Central memory CD8-positive, alpha-beta T cell (primary cell): ENCODE measurements around the gene AQP9.
"Not testable (repeated sequence)": the region's sequence is repeated elsewhere in the genome, so short reads cannot be mapped to it uniquely, and the experiment has no call there.

Experiments
- ATAC-seq: fragments of 150-1000 bp; cut with Tn5 transposase; replicated peaks from 2 replicates; pipeline ENCODE4 v1.10.0; 2022; ENCODE audit warnings: mild to moderate bottlenecking, moderate FRiP score, moderate number of reproducible peaks; ENCODE audit not compliant: poor library complexity, severe bottlenecking; ENCODE audit errors: extremely low read depth
- DNase-seq, 2 donors: peaks; one replicate each; pipeline ENCODE4 v3.0.0; 2021; ENCODE audit warnings: low spot score in 2 of 2
- H3K27ac Mint-ChIP-seq: one replicate; pipeline ENCODE4 v1.8.0; 2022; ENCODE audit warnings: low read depth, mild to moderate bottlenecking, moderate library complexity, mixed read lengths
- H3K27me3 Mint-ChIP-seq: one replicate; pipeline ENCODE4 v1.8.0; 2022; ENCODE audit warnings: mixed read lengths
- H3K36me3 Mint-ChIP-seq: one replicate; pipeline ENCODE4 v1.8.0; 2022; ENCODE audit warnings: mild to moderate bottlenecking, moderate library complexity, mixed read lengths; ENCODE audit not compliant: insufficient read depth
- H3K4me1 Mint-ChIP-seq: one replicate; pipeline ENCODE4 v1.8.0; 2022; ENCODE audit warnings: mixed read lengths
- H3K4me3 Mint-ChIP-seq: one replicate; pipeline ENCODE4 v1.8.0; 2022; ENCODE audit warnings: mild to moderate bottlenecking, moderate library complexity, mixed read lengths
- H3K9me3 Mint-ChIP-seq: one replicate; pipeline ENCODE4 v1.8.0; 2022; ENCODE audit warnings: mixed read lengths

Gene AQP9

GRCh38 chr15:58169934-58170333 is 31.8 kb downstream of the AQP9 start:
- Mint-ChIP-seq H3K27ac (no peak overlapping the region), H3K36me3 (no peaks in the 10 kb centered on the region), H3K4me1 (no peaks in the 10 kb centered on the region), H3K9me3 (no peaks in the 10 kb centered on the region), H3K4me3 (no peak overlapping the region), H3K27me3 (peaks cover 80% of the 10 kb centered on the region)
- ATAC-seq: no peak
- no peak for DNase-seq

GRCh38 chr15:58171476-58172061 is 33.4 kb downstream of the AQP9 start:
- DNase-seq (no peak), ATAC-seq (no peak)
- Mint-ChIP-seq H3K36me3 (no peaks in the 10 kb centered on the region), H3K27ac (no peak overlapping the region), H3K4me1 (no peaks in the 10 kb centered on the region), H3K4me3 (no peak overlapping the region), H3K9me3 (no peaks in the 10 kb centered on the region), H3K27me3 (peaks cover 86% of the 10 kb centered on the region)

DNA sequence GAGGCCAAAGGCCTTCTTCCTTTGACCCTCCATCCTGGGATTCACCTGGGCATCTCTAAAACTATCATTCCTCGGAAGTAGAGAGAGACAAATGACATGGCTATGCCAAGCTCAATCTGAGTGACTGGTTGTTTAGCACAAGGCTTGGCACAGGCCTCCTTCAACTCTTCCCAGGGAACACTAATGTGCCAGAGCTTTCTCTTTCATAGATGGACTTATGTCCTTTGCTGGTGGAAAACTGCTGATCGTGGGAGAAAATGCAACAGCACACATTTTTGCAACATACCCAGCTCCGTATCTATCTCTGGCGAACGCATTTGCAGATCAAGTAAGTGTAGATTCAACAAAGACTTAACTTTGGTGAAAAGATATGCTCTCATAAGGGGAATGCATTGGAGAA is 36.5 kb downstream of the AQP9 start:
- no peaks in the 10 kb centered on the region for H3K9me3 Mint-ChIP-seq
- peaks cover 88% of the 10 kb centered on the region for H3K27me3 Mint-ChIP-seq
- no peaks in the 10 kb centered on the region for H3K4me1 Mint-ChIP-seq
- no peaks in the 10 kb centered on the region for H3K36me3 Mint-ChIP-seq
- H3K27ac Mint-ChIP-seq: no peak overlapping the region
- ATAC-seq (no peak), DNase-seq (no peak)
- no peak overlapping the region for H3K4me3 Mint-ChIP-seq

- H3K4me3 Mint-ChIP-seq: no peak overlapping the region
- ATAC-seq (no peak), DNase-seq (no peak)
- H3K27ac Mint-ChIP-seq: no peak overlapping the region
- H3K9me3 Mint-ChIP-seq: no peaks in the 10 kb centered on the region
- no peaks in the 10 kb centered on the region for H3K4me1 Mint-ChIP-seq
- H3K27me3 Mint-ChIP-seq: peaks cover 88% of the 10 kb centered on the region
- no peaks in the 10 kb centered on the region for H3K36me3 Mint-ChIP-seq
These were observed 37.8 kb downstream of the AQP9 start for GRCh38 chr15:58175955-58176354.

GRCh38 chr15:58178668-58179067 is 40.5 kb downstream of the AQP9 start:
- DNase-seq (no peak), ATAC-seq (no peak)
- H3K9me3 Mint-ChIP-seq: no peaks in the 10 kb centered on the region
- no peak overlapping the region for H3K4me3 Mint-ChIP-seq
- H3K27ac Mint-ChIP-seq: no peak overlapping the region
- no peaks in the 10 kb centered on the region for H3K36me3 Mint-ChIP-seq
- H3K4me1 Mint-ChIP-seq: no peaks in the 10 kb centered on the region
- H3K27me3 Mint-ChIP-seq: peaks cover 88% of the 10 kb centered on the region

GRCh38 chr15:58179206-58179605 is 41.0 kb downstream of the AQP9 start:
- H3K36me3 Mint-ChIP-seq: no peaks in the 10 kb centered on the region
- DNase-seq: no peak
- H3K4me3 Mint-ChIP-seq: no peak overlapping the region
- H3K4me1 Mint-ChIP-seq: no peaks in the 10 kb centered on the region
- no peaks in the 10 kb centered on the region for H3K9me3 Mint-ChIP-seq
- no peak overlapping the region for H3K27ac Mint-ChIP-seq
- peaks cover 82% of the 10 kb centered on the region for H3K27me3 Mint-ChIP-seq
- ATAC-seq: no peak

DNA sequence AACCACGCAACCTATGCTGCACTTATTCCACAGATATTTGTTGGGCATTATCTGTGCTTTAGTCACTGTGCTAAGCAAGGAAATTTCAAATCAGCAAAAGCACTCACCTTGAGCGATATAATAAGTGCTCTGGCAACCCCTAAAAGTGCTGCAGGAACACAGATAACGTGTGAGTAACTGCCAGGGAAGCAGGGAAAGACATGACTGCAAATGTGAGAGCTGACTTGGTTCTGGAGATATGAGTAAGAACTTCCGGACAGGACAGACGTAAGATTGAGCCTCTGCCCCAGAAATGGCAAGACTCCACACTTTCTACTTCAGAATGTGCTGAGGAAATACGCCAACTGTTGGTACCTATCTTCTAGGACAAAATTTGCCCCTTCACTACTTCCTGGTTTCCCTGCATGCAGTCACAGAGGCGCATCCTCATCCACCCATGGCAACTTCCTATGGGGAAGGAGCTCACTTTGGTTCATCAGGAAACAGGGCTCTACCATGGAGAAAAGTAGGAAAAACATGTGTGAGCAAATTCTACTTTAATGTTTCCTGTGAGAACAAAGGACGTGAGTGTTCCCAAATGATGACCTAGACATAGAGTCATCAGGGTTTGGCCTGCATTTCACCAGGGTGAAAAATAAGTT is 41.7 kb downstream of the AQP9 start:
- Mint-ChIP-seq H3K9me3 (no peaks in the 10 kb centered on the region), H3K36me3 (no peaks in the 10 kb centered on the region), H3K27me3 (peaks cover 76% of the 10 kb centered on the region), H3K4me3 (no peak overlapping the region), H3K4me1 (no peaks in the 10 kb centered on the region), H3K27ac (no peak overlapping the region)
- ATAC-seq (no peak), DNase-seq (no peak)

DNA sequence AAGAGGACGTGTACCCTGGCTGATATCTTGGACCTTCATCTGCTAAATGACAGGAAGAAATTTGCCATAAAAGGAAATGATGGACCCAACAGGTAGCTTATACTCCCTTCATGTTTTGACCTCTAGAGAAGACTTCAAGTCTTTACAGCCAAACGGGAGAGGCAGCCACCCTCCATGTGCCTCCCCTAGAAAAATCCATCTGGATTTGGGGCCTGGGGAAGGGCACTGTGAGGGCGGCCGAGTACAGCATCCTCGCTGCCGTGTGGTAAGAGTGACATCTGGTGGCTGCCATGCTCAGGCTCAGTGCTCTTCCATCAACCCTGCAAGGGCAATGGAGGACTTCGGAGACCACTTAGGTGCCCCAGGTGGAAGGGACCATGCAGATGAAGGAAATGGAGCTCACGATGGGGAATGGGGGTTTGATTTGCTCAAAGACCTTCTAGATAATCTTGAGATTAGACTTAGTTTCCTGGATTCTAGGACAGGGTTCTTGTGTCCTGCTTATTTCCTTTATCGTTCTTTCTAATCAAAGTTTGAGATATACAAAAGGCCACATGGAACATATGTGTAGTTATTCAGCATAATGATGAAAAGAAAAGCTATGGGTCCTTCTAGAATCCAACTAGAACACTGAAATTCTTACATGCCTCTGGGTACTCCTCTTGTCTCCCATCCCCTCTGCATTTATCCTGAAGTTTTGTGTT is 44.4 kb downstream of the AQP9 start:
- peaks cover 72% of the 10 kb centered on the region for H3K27me3 Mint-ChIP-seq
- H3K36me3 Mint-ChIP-seq: no peaks in the 10 kb centered on the region
- no peaks in the 10 kb centered on the region for H3K4me1 Mint-ChIP-seq
- no peak overlapping the region for H3K27ac Mint-ChIP-seq
- H3K4me3 Mint-ChIP-seq: no peak overlapping the region
- ATAC-seq (no peak), DNase-seq (no peak)
- no peaks in the 10 kb centered on the region for H3K9me3 Mint-ChIP-seq

- no peaks in the 10 kb centered on the region for H3K36me3 Mint-ChIP-seq
- peaks cover 81% of the 10 kb centered on the region for H3K27me3 Mint-ChIP-seq
- H3K27ac Mint-ChIP-seq: no peak overlapping the region
- ATAC-seq: no peak
- no peaks in the 10 kb centered on the region for H3K9me3 Mint-ChIP-seq
- no peak for DNase-seq
- H3K4me1 Mint-ChIP-seq: no peaks in the 10 kb centered on the region
- no peak overlapping the region for H3K4me3 Mint-ChIP-seq
These were observed 47.3 kb downstream of the AQP9 start for GRCh38 chr15:58185439-58185838.

DNA sequence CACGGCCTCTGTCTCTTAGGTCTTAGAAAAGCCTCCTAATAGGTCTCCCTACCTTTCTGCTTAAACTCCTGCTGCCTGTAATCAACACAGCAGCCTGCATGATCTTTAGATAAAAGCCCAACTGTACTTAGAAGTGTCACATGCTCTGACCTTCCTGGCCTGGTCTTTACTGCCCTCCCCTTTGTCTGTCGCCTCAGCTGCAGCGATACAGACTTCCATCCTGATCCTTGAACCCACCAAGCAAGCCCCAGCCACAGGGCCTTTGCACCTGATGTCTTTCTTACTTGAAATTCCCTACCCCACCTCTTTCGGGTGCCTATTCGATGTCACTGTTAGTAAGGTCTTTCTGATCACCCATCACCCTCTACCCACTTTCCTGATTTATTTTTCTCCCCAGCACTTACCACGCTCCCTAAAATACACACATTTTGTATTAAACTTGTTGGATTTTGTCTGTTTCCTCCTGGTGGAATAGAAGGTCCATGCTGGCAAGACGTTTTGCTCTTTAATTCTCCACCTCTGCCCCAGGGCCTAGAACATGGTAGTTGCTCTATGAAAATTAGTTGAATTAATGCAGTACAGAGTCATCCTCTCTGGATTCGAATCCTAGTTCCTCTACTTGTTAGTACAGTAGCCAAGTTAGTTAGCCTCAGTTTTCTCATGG is 51.1 kb downstream of the AQP9 start:
- no peak for ATAC-seq
- H3K27me3 Mint-ChIP-seq: peaks cover 78% of the 10 kb centered on the region
- no peak overlapping the region for H3K27ac Mint-ChIP-seq
- no peaks in the 10 kb centered on the region for H3K36me3 Mint-ChIP-seq
- no peak for DNase-seq
- H3K4me1 Mint-ChIP-seq: no peaks in the 10 kb centered on the region
- H3K9me3 Mint-ChIP-seq: no peaks in the 10 kb centered on the region
- H3K4me3 Mint-ChIP-seq: no peak overlapping the region

DNA sequence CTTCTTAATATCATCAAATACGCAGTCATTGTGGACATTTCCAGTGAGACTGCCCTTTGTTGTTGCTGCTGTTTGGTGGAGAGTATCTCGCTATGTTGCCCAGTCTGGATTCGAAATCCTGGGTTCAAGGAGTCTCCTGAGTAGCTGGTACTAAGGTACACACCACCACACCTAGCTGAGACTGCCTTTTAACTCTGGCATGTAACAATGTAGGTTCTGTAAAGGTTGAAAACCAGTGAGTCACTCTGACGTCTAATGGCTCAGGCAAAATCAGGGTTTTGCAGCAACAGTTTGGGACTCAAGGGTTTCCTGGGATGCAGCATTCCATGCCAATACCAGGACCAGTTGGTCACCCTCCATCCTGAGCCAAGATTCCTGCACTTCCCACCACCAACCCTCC is 52.2 kb downstream of the AQP9 start:
- ATAC-seq: no peak
- Mint-ChIP-seq H3K36me3 (no peaks in the 10 kb centered on the region), H3K27me3 (peaks cover 89% of the 10 kb centered on the region), H3K4me3 (no peak overlapping the region), H3K27ac (no peak overlapping the region), H3K9me3 (no peaks in the 10 kb centered on the region), H3K4me1 (no peaks in the 10 kb centered on the region)
- no peak for DNase-seq

- ATAC-seq, H3K4me1 Mint-ChIP-seq, H3K27ac Mint-ChIP-seq, H3K9me3 Mint-ChIP-seq, H3K4me3 Mint-ChIP-seq, H3K36me3 Mint-ChIP-seq, DNase-seq: not testable (repeated sequence)
- peaks cover 91% of the 10 kb centered on the region for H3K27me3 Mint-ChIP-seq
These were observed 55.5 kb downstream of the AQP9 start for GRCh38 chr15:58193636-58194035.

DNA sequence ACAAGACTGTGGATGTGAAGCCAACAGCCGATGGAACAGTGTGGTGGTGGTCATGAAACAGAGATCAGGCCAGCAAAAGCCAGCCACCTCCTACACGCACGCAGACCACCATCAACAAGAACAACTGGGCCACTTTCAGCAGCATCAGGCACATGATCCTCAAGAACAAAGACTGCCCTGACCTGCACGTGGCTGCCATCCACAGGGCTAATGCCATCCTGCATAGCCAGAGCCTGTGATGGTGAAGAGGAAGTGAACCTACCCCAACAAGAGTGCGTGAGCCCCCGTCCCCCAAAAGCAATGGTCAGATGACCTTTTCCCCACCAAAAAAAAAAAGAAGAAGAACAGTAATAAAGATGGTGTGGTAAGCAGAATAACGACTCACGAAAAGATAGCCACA is 62.6 kb downstream of the AQP9 start:
- ATAC-seq (no peak), DNase-seq (no peak)
- no peak overlapping the region for H3K4me3 Mint-ChIP-seq
- H3K9me3 Mint-ChIP-seq: no peaks in the 10 kb centered on the region
- peaks cover 53% of the 10 kb centered on the region for H3K27me3 Mint-ChIP-seq
- no peak overlapping the region for H3K27ac Mint-ChIP-seq
- no peaks in the 10 kb centered on the region for H3K4me1 Mint-ChIP-seq
- H3K36me3 Mint-ChIP-seq: no peaks in the 10 kb centered on the region
